ENCODE results near the gene CACNA1C. TPM values are rescaled to one million over a fixed set of nuclear protein-coding genes. Genes with fewer than 3 reads are reported as not detected.

The CACNA1C gene
- total and polyA plus RNA-seq, 2 of the 4 experiments (the other 2 are of a cell fraction), result 1.6 to 2.6 TPM

GRCh38 chr12:2507814-2508213 is 455.0 kb downstream of the CACNA1C start:
- POLR2A ChIA-PET (ENCODE audit: unreplicated experiment), result no interaction called here
- Histone ChIP-seq H3K23ac (ENCODE audit: low read depth, low read length) (no peak overlapping the region), H2AFZ (replicated peaks; ENCODE audit: low read length, poor library complexity) (no peak overlapping the region), H3K14ac (replicated peaks; ENCODE audit: low read depth, low read length) (no peak overlapping the region), H3K9me3 (ENCODE audit: control insufficient read depth, insufficient read depth, low read length) (no peaks in the 10 kb centered on the region), H3K4me1 (ENCODE audit: control insufficient read depth, insufficient read depth, low read length) (no peaks in the 10 kb centered on the region), H4K8ac (ENCODE audit: low read depth in 2 of 2, low read length in 2 of 2) (no peak overlapping the region), H3K79me1 (ENCODE audit: low read depth in 1 of 2, low read length in 2 of 2) (no peaks in the 10 kb centered on the region), H4K5ac (ENCODE audit: low read depth, low read length) (no peak overlapping the region), H3K18ac (ENCODE audit: low read depth, low read length) (no peak overlapping the region), H3K4ac (ENCODE audit: low read depth, low read length) (no peak overlapping the region), H2AK9ac (replicated peaks; ENCODE audit: low read depth, low read length, poor library complexity) (no peak overlapping the region), H2BK15ac (ENCODE audit: low read depth, low read length) (no peak overlapping the region), H3K27ac (ENCODE audit: insufficient read depth, low read length) (no peak overlapping the region), H3K9me1 (ENCODE audit: insufficient read depth, low read length) (no peaks in the 10 kb centered on the region), H4K20me1 (ENCODE audit: insufficient read depth, low read length) (no peaks in the 10 kb centered on the region), H3K9ac (ENCODE audit: low read depth, low read length) (no peak overlapping the region), H2BK5ac (ENCODE audit: low read depth, low read length, poor library complexity, severe bottlenecking) (no peak overlapping the region), H3K27me3 (ENCODE audit: control insufficient read depth, insufficient read depth, low read length) (no peaks in the 10 kb centered on the region; the same call in 1 of the 2 replicates), H3K4me3 (ENCODE audit: insufficient read depth, low read depth, low read length) (no peak overlapping the region), H3K4me2 (ENCODE audit: low read depth, low read length) (no peak overlapping the region), H4K91ac (ENCODE audit: insufficient read depth, low read depth, low read length) (no peak overlapping the region), H2AK5ac (ENCODE audit: low read depth, low read length) (no peak overlapping the region), H2BK120ac (ENCODE audit: low read depth, low read length) (no peak overlapping the region), H3K56ac (ENCODE audit: extremely low read depth, insufficient read depth, low read length) (no peak overlapping the region), H2BK20ac (ENCODE audit: low read depth, low read length) (no peak overlapping the region), H3K36me3 (ENCODE audit: control insufficient read depth, insufficient read depth, low read length) (peaks cover 4% of the 10 kb centered on the region; the same call in 1 of the 2 replicates)
- ATAC-seq (ENCODE audit: low read depth) (no peak), DNase-seq (no peak)
- TF ChIP-seq POLR2A (IDR thresholded peaks at IDR 0.05; ENCODE audit: low read depth, low read length) (no peak), RCOR1 (IDR thresholded peaks at IDR 0.05; ENCODE audit: insufficient replicate concordance, low read length) (no peak), RFX5 (IDR thresholded peaks at IDR 0.05; ENCODE audit: low read depth, low read length) (no peak), SMC3 (IDR thresholded peaks at IDR 0.05; ENCODE audit: low read depth, low read length) (no peak), NFE2L2 (IDR thresholded peaks at IDR 0.05; ENCODE audit: low read depth, low read length) (no peak), MAFK (IDR thresholded peaks at IDR 0.05; ENCODE audit: low read depth, low read length) (no peak), BHLHE40 (IDR thresholded peaks at IDR 0.05; ENCODE audit: low read depth, low read length) (no peak), CEBPB (IDR thresholded peaks at IDR 0.05; ENCODE audit: low read depth, low read length) (no peak)
- WGBS, 2 experiments (ENCODE audit: extremely low coverage in 2 of 2, insufficient read length in 1 of 2), result 80% methylated on average over 1 of the region's 7 CpGs; no CpG with 5 or more reads in 1 of the 2 experiments
- BruUV-seq (replicated peaks), result no TSS peak
- dilution Hi-C loops (cut with HindIII; ENCODE audit: low sequenced_read_pairs, unreplicated experiment), result no loop called here
- intact Hi-C loops (cut with micrococcal nuclease), result no loop called here
- CTCF ChIA-PET, result interaction anchor here (0.7 kb wide), 1 partner anchor 111 kb away, joined by 3 read pairs; no protein-coding TSS in a partner anchor
- in situ Hi-C loops (cut with MboI; ENCODE audit: low sequenced_read_pairs), result no loop called here

All from IMR-90 (cell line).